22Rv1 (cell line): Measurements from ENCODE around the gene OSBPL2.

ENCODE experiments used
- H3K27ac ChIP-seq: fragments of 450-650 bp; 2 replicates; pipeline ENCODE4 v1.5.1; 2017
- CTCF ChIP-seq: fragments of 450-650 bp; IDR thresholded peaks from 2 replicates; pipeline ENCODE4 v1.5.1; 2017; ENCODE audit warnings: mild to moderate bottlenecking
- ZFX ChIP-seq: fragments of 450-650 bp; IDR thresholded peaks from 2 replicates; pipeline ENCODE4 v1.6.1; 2017; ENCODE audit warnings: antibody characterized with exemption, borderline replicate concordance

The OSBPL2 gene

GRCh38 chr20:62311150-62311549 is 72.8 kb downstream of the OSBPL2 start:
- TF ChIP-seq ZFX = no peak
- TF ChIP-seq CTCF = no peak

GRCh38 chr20:62311832-62312661 is 73.7 kb downstream of the OSBPL2 start:
- TF ChIP-seq CTCF (no peak), ZFX (no peak)
- no peak overlapping the region for H3K27ac ChIP-seq

More at GRCh38 chr20:62311150-62311549, 72.8 kb downstream of the OSBPL2 start:
- H3K27ac ChIP-seq = no peak overlapping the region

GRCh38 chr20:62312662-62312977 is 74.3 kb downstream of the OSBPL2 start:
- TF ChIP-seq ZFX (no peak), CTCF (no peak)
- H3K27ac ChIP-seq = no peak overlapping the region

- TF ChIP-seq ZFX (no peak), CTCF (no peak)
- H3K27ac ChIP-seq = no peak overlapping the region
These were observed 74.7 kb downstream of the OSBPL2 start for GRCh38 chr20:62313021-62313420.

GRCh38 chr20:62313460-62314338 is 75.4 kb downstream of the OSBPL2 start:
- no peak overlapping the region for H3K27ac ChIP-seq
- no peak for TF ChIP-seq ZFX
- no peak for TF ChIP-seq CTCF

GRCh38 chr20:62314339-62314638 is 76.0 kb downstream of the OSBPL2 start:
- H3K27ac ChIP-seq = no peak overlapping the region
- TF ChIP-seq ZFX (no peak), CTCF (no peak)
